K562 (cell line): ENCODE results near the gene ZNF488. TPM values are rescaled to one million over a fixed set of nuclear protein-coding genes. Genes with fewer than 3 reads are reported as not detected.
A peak's percentile ranks its signal among the peaks of the same experiment; 100 is the strongest.

Source experiments
- CAMTA2 ChIP-seq: fragments of 250-450 bp; sonication (Bioruptor Pico); conservative IDR thresholded peaks from 2 replicates; pipeline ENCODE4 v1.5.1; 2022
- GTF2F1 ChIP-seq: IDR thresholded peaks from 2 replicates; pipeline ENCODE4 v1.6.1; 2011; ENCODE audit warnings: low read depth, low read length, improper control_type of control experiment
- HNRNPH1 ChIP-seq: fragments of 200-400 bp; formaldehyde crosslinking; optimal IDR thresholded peaks from 2 replicates; pipeline ENCODE3; 2017; ENCODE audit warnings: low read depth, mild to moderate bottlenecking, low read length, moderate library complexity
- RBM25 ChIP-seq: fragments of 200-400 bp; formaldehyde crosslinking; IDR thresholded peaks from 2 replicates; pipeline ENCODE4 v1.6.1; 2018; ENCODE audit warnings: low read length, low read depth, moderate library complexity; ENCODE audit not compliant: severe bottlenecking
- polyA plus RNA-seq, 8 experiments: library from polyadenylated mRNA; depleted of rRNA in 4 of 8; stranded (reverse) in 5 of 8; unstranded in 3 of 8; fragments of >200 nt; fragmentation: Nextera tagmentation in 2 of 8; fragmentation: Illumina TruSeq in 1 of 8; extraction: Ambion mirVana in 2 of 8; extraction: Trizol in 1 of 8; gene quantifications; 2 replicates each; pipeline versions ENCODE4 v1.2.1 to v1.2.3, GENCODE V29; 2011 to 2014; ENCODE audit warnings: inconsistent platforms in 1 of 8, missing spikeins in 1 of 8
- total RNA-seq, 7 experiments: library from RNA; depleted of rRNA in 6 of 7; stranded (reverse); fragments of >200 nt in 6 of 7; fragmentation: Illumina TruSeq in 2 of 7; extraction: Trizol in 2 of 7; gene quantifications; 2 replicates each; pipeline versions ENCODE4 v1.2.1 to v1.2.3, GENCODE V29; 2011 to 2021; ENCODE audit warnings: low replicate concordance in 1 of 7
- TF ChIP-seq, protein P1 (sequence below): fragments of 450-650 bp; IDR thresholded peaks from 2 replicates; pipeline ENCODE4 v1.6.1; 2018; ENCODE audit not compliant: partially characterized antibody
- TF ChIP-seq, protein P2 (sequence below), 2 experiments: fragments of 450-650 bp in 1 of 2; sonication (generic) in 1 of 2; formaldehyde crosslinking in 1 of 2; IDR thresholded peaks; 2 replicates each; pipeline versions ENCODE4 v1.7.1 to v1.9.0; 2016 to 2022; ENCODE audit warnings: inconsistent platforms in 1 of 2, mild to moderate bottlenecking in 1 of 2, missing genetic modification reagents in 1 of 2
- TF ChIP-seq, protein P3 (sequence below): sonication (generic); formaldehyde crosslinking; IDR thresholded peaks from 2 replicates; pipeline ENCODE4 v1.9.0; 2022; ENCODE audit warnings: mild to moderate bottlenecking, missing genetic modification reagents
- TF ChIP-seq, protein P4 (sequence below), 2 experiments: fragments of 150-350 bp in 1 of 2; IDR thresholded peaks; 2 replicates each; pipeline ENCODE4 v1.6.1; 2012 to 2016; ENCODE audit warnings: low read depth in 2 of 2, low read length in 2 of 2, mild to moderate bottlenecking in 1 of 2, moderate library complexity in 1 of 2

The ZNF488 gene
- total and polyA plus RNA-seq, 9 of the 15 experiments (the other 6 are each of a cell fraction or from before 2014, with no cell fraction given) = 0.03 to 0.09 (median 0.05) TPM; not detected in 3

DNA sequence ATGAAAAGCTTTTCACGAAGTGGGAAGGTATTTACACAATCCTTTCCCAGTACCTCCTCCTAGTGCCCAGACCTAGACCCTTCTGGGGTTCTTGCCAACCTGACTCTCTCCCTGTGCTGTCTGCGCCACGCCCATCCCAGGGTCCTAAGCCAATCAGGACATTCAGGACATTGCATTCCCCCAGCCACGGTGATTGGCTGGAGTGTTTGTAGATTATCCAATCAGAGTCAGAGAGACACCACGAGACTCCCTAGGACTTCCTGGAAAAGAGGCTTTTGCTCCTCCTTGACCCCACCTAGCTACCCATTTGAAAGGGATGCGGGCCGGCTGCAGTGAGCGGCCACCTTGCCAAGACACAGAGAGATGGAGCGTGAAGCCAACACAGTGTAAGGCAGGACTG lies 65.4 kb downstream of the ZNF488 start (continued):
- TF ChIP-seq, protein P1, sequence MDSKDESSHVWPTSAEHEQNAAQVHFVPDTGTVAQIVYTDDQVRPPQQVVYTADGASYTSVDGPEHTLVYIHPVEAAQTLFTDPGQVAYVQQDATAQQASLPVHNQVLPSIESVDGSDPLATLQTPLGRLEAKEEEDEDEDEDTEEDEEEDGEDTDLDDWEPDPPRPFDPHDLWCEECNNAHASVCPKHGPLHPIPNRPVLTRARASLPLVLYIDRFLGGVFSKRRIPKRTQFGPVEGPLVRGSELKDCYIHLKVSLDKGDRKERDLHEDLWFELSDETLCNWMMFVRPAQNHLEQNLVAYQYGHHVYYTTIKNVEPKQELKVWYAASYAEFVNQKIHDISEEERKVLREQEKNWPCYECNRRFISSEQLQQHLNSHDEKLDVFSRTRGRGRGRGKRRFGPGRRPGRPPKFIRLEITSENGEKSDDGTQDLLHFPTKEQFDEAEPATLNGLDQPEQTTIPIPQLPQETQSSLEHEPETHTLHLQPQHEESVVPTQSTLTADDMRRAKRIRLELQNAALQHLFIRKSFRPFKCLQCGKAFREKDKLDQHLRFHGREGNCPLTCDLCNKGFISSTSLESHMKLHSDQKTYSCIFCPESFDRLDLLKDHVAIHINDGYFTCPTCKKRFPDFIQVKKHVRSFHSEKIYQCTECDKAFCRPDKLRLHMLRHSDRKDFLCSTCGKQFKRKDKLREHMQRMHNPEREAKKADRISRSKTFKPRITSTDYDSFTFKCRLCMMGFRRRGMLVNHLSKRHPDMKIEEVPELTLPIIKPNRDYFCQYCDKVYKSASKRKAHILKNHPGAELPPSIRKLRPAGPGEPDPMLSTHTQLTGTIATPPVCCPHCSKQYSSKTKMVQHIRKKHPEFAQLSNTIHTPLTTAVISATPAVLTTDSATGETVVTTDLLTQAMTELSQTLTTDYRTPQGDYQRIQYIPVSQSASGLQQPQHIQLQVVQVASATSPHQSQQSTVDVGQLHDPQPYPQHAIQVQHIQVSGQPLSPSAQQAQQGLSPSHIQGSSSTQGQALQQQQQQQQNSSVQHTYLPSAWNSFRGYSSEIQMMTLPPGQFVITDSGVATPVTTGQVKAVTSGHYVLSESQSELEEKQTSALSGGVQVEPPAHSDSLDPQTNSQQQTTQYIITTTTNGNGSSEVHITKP = peak; percentile 59
- TF ChIP-seq CAMTA2 (CRISPR knock-in tag) (no peak), RBM25 (peak; percentile 37), HNRNPH1 (no peak), GTF2F1 (no peak)
- TF ChIP-seq, protein P2, sequence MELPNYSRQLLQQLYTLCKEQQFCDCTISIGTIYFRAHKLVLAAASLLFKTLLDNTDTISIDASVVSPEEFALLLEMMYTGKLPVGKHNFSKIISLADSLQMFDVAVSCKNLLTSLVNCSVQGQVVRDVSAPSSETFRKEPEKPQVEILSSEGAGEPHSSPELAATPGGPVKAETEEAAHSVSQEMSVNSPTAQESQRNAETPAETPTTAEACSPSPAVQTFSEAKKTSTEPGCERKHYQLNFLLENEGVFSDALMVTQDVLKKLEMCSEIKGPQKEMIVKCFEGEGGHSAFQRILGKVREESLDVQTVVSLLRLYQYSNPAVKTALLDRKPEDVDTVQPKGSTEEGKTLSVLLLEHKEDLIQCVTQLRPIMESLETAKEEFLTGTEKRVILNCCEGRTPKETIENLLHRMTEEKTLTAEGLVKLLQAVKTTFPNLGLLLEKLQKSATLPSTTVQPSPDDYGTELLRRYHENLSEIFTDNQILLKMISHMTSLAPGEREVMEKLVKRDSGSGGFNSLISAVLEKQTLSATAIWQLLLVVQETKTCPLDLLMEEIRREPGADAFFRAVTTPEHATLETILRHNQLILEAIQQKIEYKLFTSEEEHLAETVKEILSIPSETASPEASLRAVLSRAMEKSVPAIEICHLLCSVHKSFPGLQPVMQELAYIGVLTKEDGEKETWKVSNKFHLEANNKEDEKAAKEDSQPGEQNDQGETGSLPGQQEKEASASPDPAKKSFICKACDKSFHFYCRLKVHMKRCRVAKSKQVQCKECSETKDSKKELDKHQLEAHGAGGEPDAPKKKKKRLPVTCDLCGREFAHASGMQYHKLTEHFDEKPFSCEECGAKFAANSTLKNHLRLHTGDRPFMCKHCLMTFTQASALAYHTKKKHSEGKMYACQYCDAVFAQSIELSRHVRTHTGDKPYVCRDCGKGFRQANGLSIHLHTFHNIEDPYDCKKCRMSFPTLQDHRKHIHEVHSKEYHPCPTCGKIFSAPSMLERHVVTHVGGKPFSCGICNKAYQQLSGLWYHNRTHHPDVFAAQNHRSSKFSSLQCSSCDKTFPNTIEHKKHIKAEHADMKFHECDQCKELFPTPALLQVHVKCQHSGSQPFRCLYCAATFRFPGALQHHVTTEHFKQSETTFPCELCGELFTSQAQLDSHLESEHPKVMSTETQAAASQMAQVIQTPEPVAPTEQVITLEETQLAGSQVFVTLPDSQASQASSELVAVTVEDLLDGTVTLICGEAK (IDR thresholded peaks at IDR 0.05) = no peak
- TF ChIP-seq, protein P2 (CRISPR knock-in tag; IDR thresholded peaks at IDR 0.05) = no peak
- TF ChIP-seq, protein P3, sequence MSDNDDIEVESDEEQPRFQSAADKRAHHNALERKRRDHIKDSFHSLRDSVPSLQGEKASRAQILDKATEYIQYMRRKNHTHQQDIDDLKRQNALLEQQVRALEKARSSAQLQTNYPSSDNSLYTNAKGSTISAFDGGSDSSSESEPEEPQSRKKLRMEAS = no peak
- TF ChIP-seq, protein P4, sequence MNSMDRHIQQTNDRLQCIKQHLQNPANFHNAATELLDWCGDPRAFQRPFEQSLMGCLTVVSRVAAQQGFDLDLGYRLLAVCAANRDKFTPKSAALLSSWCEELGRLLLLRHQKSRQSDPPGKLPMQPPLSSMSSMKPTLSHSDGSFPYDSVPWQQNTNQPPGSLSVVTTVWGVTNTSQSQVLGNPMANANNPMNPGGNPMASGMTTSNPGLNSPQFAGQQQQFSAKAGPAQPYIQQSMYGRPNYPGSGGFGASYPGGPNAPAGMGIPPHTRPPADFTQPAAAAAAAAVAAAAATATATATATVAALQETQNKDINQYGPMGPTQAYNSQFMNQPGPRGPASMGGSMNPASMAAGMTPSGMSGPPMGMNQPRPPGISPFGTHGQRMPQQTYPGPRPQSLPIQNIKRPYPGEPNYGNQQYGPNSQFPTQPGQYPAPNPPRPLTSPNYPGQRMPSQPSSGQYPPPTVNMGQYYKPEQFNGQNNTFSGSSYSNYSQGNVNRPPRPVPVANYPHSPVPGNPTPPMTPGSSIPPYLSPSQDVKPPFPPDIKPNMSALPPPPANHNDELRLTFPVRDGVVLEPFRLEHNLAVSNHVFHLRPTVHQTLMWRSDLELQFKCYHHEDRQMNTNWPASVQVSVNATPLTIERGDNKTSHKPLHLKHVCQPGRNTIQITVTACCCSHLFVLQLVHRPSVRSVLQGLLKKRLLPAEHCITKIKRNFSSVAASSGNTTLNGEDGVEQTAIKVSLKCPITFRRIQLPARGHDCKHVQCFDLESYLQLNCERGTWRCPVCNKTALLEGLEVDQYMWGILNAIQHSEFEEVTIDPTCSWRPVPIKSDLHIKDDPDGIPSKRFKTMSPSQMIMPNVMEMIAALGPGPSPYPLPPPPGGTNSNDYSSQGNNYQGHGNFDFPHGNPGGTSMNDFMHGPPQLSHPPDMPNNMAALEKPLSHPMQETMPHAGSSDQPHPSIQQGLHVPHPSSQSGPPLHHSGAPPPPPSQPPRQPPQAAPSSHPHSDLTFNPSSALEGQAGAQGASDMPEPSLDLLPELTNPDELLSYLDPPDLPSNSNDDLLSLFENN (IDR thresholded peaks at IDR 0.05; ENCODE audit: low read depth in 2 of 2, low read length in 2 of 2) = no peak
